Lung microvascular endothelial cell (primary cell): Measurements from ENCODE around the gene ZMYND11. TPM values are rescaled to one million over a fixed set of nuclear protein-coding genes. Genes with fewer than 3 reads are reported as not detected.
"Not testable (repeated sequence)": the region's sequence is repeated elsewhere in the genome, so short reads cannot be mapped to it uniquely, and the experiment has no call there.

Source experiments
- DNase-seq, 2 donors: peaks; one replicate each; pipeline versions ENCODE4 v3.0.0 to v3.0.0-alpha.2; 2010; ENCODE audit warnings: low read depth in 2 of 2
- total RNA-seq: library from RNA; depleted of rRNA; stranded (reverse); fragments of >200 nt; gene quantifications from 2 replicates; pipeline ENCODE4 v1.2.1, GENCODE V29; 2014

ZMYND11 gene
- total RNA-seq, 1 donor from 2014 or later: 49.8 TPM

GRCh38 chr10:132946-133898 lies 2.0 kb upstream of the ZMYND11 start:
- peak; percentile 49 to 50 for DNase-seq

- peak; percentile 46 to 59 for DNase-seq
These were observed 766 bp upstream of the ZMYND11 start for GRCh38 chr10:134247-135131.

- DNase-seq: peak; percentile 67 to 77
These were observed 578 bp downstream of the ZMYND11 start for GRCh38 chr10:135601-136464.

- no peak for DNase-seq
These were observed 1.2 kb downstream of the ZMYND11 start for GRCh38 chr10:136465-136762.

GRCh38 chr10:137031-137430 lies 1.8 kb downstream of the ZMYND11 start:
- DNase-seq: peak; percentile 25 to 33

- DNase-seq: peak in 1 of 2 donors; percentile 39
These were observed 2.4 kb downstream of the ZMYND11 start for GRCh38 chr10:137606-138005.

- no peak for DNase-seq
These were observed 7.1 kb downstream of the ZMYND11 start for GRCh38 chr10:142371-142770.

- no peak for DNase-seq
These were observed 17.7 kb downstream of the ZMYND11 start for GRCh38 chr10:152915-153314.

- peak in 1 of 2 donors; percentile 28 for DNase-seq
These were observed 19.1 kb downstream of the ZMYND11 start for GRCh38 chr10:154348-154747.

GRCh38 chr10:167383-167782 lies 32.1 kb downstream of the ZMYND11 start:
- no peak for DNase-seq

- DNase-seq: peak; percentile 67 to 87
These were observed 38.5 kb downstream of the ZMYND11 start for GRCh38 chr10:173741-174140.

- no peak for DNase-seq
These were observed 41.4 kb downstream of the ZMYND11 start for GRCh38 chr10:176677-177076.

- DNase-seq: peak; percentile 70 to 73
These were observed 43.0 kb downstream of the ZMYND11 start for GRCh38 chr10:178208-178607.

- DNase-seq: no peak
These were observed 43.5 kb downstream of the ZMYND11 start for GRCh38 chr10:178723-179122.

GRCh38 chr10:182441-183201 lies 47.4 kb downstream of the ZMYND11 start:
- DNase-seq: peak in 1 of 2 donors; percentile 92

- DNase-seq: no peak
These were observed 48.9 kb downstream of the ZMYND11 start for GRCh38 chr10:184174-184573.

GRCh38 chr10:184911-185310 lies 49.7 kb downstream of the ZMYND11 start:
- peak in 1 of 2 donors; percentile 20 for DNase-seq

GRCh38 chr10:185571-185970 lies 50.3 kb downstream of the ZMYND11 start:
- not testable (repeated sequence) for DNase-seq

GRCh38 chr10:186911-187310 lies 51.7 kb downstream of the ZMYND11 start:
- no peak for DNase-seq

GRCh38 chr10:188546-188945 lies 53.3 kb downstream of the ZMYND11 start:
- peak; percentile 35 to 74 for DNase-seq

- DNase-seq: no peak
These were observed 55.0 kb downstream of the ZMYND11 start for GRCh38 chr10:190216-190615.
